Stimulated activated naive CD8-positive, alpha-beta T cell treated with anti-CD3 and anti-CD28 coated beads, Interleukin-15, Interleukin-2, amounts not matched to agents 100 ng/mL and 50 ng/mL, for 24 hours (primary cell): ENCODE results near the gene CDC25B.
"Not testable (repeated sequence)": the region's sequence is repeated elsewhere in the genome, so short reads cannot be mapped to it uniquely, and the experiment has no call there.

Experiments used
- H3K27ac Mint-ChIP-seq: one replicate; pipeline ENCODE4 v1.8.0; 2021; ENCODE audit warnings: mild to moderate bottlenecking, mixed read lengths
- H3K27me3 Mint-ChIP-seq: one replicate; pipeline ENCODE4 v1.8.0; 2021; ENCODE audit warnings: mixed read lengths
- H3K36me3 Mint-ChIP-seq: one replicate; pipeline ENCODE4 v1.8.0; 2021; ENCODE audit warnings: low read depth, mixed read lengths
- H3K4me1 Mint-ChIP-seq: one replicate; pipeline ENCODE4 v1.8.0; 2021; ENCODE audit warnings: low read depth, mixed read lengths
- H3K4me3 Mint-ChIP-seq: one replicate; pipeline ENCODE4 v1.8.0; 2021; ENCODE audit warnings: mild to moderate bottlenecking, mixed read lengths
- H3K9me3 Mint-ChIP-seq: one replicate; pipeline ENCODE4 v1.8.0; 2021; ENCODE audit warnings: mixed read lengths

Gene CDC25B

GRCh38 chr20:3787324-3788014 lies 8.6 kb upstream of the CDC25B start:
- H3K36me3 Mint-ChIP-seq: peaks cover 6% of the 10 kb centered on the region
- no peak overlapping the region for H3K27ac Mint-ChIP-seq
- H3K27me3 Mint-ChIP-seq: no peaks in the 10 kb centered on the region
- H3K4me1 Mint-ChIP-seq: peaks cover 31% of the 10 kb centered on the region
- H3K9me3 Mint-ChIP-seq: no peaks in the 10 kb centered on the region
- H3K4me3 Mint-ChIP-seq: peak overlapping the region; percentile 70

- H3K27me3 Mint-ChIP-seq: no peaks in the 10 kb centered on the region
- peak overlapping the region; percentile 50 for H3K27ac Mint-ChIP-seq
- no peak overlapping the region for H3K4me3 Mint-ChIP-seq
Measured at GRCh38 chr20:3788685-3789155, 7.4 kb upstream of the CDC25B start.

GRCh38 chr20:3789201-3789600 lies 6.9 kb upstream of the CDC25B start:
- not testable (repeated sequence) for H3K9me3 Mint-ChIP-seq, H3K36me3 Mint-ChIP-seq, H3K4me3 Mint-ChIP-seq, H3K27me3 Mint-ChIP-seq, H3K27ac Mint-ChIP-seq
- H3K4me1 Mint-ChIP-seq: peaks cover 24% of the 10 kb centered on the region

More at GRCh38 chr20:3788685-3789155, 7.4 kb upstream of the CDC25B start:
- Mint-ChIP-seq H3K4me1 (peaks cover 25% of the 10 kb centered on the region), H3K9me3 (no peaks in the 10 kb centered on the region), H3K36me3 (peaks cover 6% of the 10 kb centered on the region)

DNA sequence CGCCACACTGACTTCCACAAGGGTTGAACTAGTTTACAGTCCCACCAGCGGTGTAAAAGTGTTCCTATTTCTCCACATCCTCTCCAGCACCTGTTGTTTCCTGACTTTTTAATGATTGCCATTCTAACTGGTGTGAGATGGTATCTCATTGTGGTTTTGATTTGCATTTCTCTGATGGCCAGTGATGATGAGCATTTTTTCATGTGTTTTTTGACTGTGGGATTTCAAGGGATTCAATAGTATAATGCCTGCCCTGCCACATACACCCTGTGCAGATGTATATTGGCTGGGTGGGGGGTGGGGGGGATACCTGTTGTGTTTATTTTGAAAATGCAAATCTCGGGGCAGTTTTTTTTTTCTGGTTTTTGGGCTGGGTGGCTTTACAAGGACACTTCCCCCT lies 1.9 kb upstream of the CDC25B start:
- H3K36me3 Mint-ChIP-seq, H3K27ac Mint-ChIP-seq, H3K9me3 Mint-ChIP-seq, H3K4me3 Mint-ChIP-seq, H3K27me3 Mint-ChIP-seq: not testable (repeated sequence)
- peaks cover 34% of the 10 kb centered on the region for H3K4me1 Mint-ChIP-seq

DNA sequence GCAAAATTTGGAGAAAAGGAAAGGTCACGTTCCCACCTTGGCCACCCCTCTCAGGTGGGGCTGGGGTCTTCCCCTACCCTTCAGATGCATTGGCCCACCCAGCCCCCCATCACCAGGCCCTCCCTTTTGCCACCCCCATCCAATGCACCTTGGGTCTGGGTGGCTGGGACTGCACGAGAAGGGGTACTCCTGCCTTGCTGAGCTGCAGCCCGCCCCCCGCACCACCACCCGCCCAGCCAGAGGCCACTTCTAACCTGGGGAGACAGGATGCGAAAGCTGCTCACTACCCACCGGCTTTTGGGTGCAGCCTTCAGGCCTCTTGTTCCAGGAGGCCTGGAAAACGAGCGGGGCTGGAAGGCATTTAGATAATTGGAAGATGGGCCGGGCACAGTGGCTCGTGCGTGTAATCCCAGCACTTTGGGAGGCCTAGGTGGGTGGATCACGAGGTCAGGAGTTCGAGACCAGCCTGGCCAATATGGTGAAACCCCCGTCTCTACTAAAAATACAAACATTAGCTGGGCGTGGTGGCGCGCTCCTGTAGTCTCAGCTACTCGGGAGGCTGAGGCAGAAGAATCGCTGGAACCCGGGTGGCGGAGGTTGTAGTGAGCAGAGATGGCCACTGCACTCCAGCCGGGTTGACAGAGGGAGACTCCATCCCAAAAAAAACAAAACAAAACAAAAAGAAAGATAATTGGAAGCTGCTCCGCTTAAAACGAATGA lies 1.2 kb upstream of the CDC25B start:
- H3K36me3 Mint-ChIP-seq: peaks cover 6% of the 10 kb centered on the region

DNA sequence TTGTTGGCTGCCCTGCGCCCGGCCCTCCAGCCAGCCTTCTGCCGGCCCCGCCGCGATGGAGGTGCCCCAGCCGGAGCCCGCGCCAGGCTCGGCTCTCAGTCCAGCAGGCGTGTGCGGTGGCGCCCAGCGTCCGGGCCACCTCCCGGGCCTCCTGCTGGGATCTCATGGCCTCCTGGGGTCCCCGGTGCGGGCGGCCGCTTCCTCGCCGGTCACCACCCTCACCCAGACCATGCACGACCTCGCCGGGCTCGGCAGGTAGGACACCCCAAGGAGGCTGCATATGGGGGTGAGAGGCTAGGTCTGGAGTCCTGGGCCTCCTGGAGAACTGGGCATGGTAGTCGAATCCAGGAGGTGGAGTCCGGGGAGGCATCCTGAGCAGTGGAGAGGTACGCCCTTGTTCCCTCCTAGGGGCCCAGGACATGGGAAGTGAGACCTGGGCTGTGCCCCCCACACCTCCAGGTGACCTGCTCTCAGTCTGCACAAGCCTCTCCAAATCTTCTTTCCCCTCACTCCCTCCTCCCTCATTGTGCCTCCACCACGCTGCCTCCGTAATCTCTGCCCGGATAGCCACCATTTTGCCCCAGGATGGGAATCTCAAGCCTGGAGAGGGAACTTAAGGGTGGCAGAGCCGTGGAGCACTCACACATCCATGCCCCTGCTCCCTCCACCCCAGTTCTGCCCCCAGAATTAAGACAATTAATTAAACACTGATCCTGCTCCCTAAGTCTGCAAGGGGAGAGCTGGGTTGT lies 541 bp downstream of the CDC25B start:
- Mint-ChIP-seq H3K27me3 (no peaks in the 10 kb centered on the region), H3K9me3 (no peaks in the 10 kb centered on the region), H3K4me3 (peak overlapping the region; percentile 91), H3K36me3 (peaks cover 23% of the 10 kb centered on the region), H3K4me1 (peaks cover 57% of the 10 kb centered on the region), H3K27ac (peak overlapping the region; percentile 89)

More for the DNA sequence above, 1.2 kb upstream of the CDC25B start:
- Mint-ChIP-seq H3K27me3 (no peaks in the 10 kb centered on the region), H3K4me3 (peak overlapping the region; percentile 91), H3K27ac (peak overlapping the region; percentile 98), H3K9me3 (no peaks in the 10 kb centered on the region), H3K4me1 (peaks cover 41% of the 10 kb centered on the region)

GRCh38 chr20:3797226-3797545 lies 1.1 kb downstream of the CDC25B start:
- Mint-ChIP-seq H3K36me3 (peaks cover 23% of the 10 kb centered on the region), H3K4me3 (peak overlapping the region; percentile 91), H3K27me3 (no peaks in the 10 kb centered on the region), H3K27ac (peak overlapping the region; percentile 89), H3K4me1 (peaks cover 62% of the 10 kb centered on the region), H3K9me3 (no peaks in the 10 kb centered on the region)

GRCh38 chr20:3797592-3798372 lies 1.7 kb downstream of the CDC25B start:
- Mint-ChIP-seq H3K9me3 (no peaks in the 10 kb centered on the region), H3K27me3 (no peaks in the 10 kb centered on the region), H3K36me3 (peaks cover 28% of the 10 kb centered on the region), H3K27ac (peak overlapping the region; percentile 89), H3K4me3 (peak overlapping the region; percentile 91), H3K4me1 (peaks cover 67% of the 10 kb centered on the region)

- H3K27me3 Mint-ChIP-seq: no peaks in the 10 kb centered on the region
- H3K4me1 Mint-ChIP-seq: peaks cover 70% of the 10 kb centered on the region
- H3K36me3 Mint-ChIP-seq: peaks cover 32% of the 10 kb centered on the region
- H3K9me3 Mint-ChIP-seq: no peaks in the 10 kb centered on the region
- peak overlapping the region; percentile 89 for H3K27ac Mint-ChIP-seq
- peak overlapping the region; percentile 91 for H3K4me3 Mint-ChIP-seq
Measured at GRCh38 chr20:3798373-3798768, 2.3 kb downstream of the CDC25B start.

GRCh38 chr20:3798908-3799248 lies 2.8 kb downstream of the CDC25B start:
- H3K27me3 Mint-ChIP-seq: no peaks in the 10 kb centered on the region
- no peaks in the 10 kb centered on the region for H3K9me3 Mint-ChIP-seq
- H3K4me1 Mint-ChIP-seq: peaks cover 74% of the 10 kb centered on the region
- H3K4me3 Mint-ChIP-seq: peak overlapping the region; percentile 91
- peak overlapping the region; percentile 89 for H3K27ac Mint-ChIP-seq
- H3K36me3 Mint-ChIP-seq: peaks cover 37% of the 10 kb centered on the region

DNA sequence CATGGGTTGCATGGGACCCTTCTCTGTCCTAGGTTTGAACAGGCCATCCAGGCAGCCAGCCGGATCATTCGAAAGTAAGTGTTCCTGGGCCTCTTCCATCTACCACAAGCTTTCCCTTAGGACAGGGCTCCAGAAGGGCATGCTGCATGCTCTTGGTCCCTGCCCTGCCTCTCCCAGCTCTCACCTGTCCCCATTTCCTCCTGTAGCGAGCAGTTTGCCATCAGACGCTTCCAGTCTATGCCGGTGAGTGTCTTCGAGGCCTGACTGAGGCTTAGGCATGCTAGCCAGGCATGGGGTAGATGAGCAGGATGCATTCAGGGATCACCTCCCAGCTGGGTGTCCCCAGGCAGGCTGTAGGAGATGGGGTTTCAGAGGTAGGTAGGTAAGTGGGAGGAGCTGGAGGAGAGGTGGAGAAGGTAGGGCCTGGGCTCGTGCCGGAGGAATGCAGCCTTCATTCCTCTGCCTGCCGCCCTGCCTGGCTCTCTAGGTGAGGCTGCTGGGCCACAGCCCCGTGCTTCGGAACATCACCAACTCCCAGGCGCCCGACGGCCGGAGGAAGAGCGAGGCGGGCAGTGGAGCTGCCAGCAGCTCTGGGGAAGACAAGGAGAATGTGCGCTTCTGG lies 4.3 kb downstream of the CDC25B start:
- H3K4me1 Mint-ChIP-seq: peaks cover 78% of the 10 kb centered on the region
- H3K27ac Mint-ChIP-seq: no peak overlapping the region
- H3K27me3 Mint-ChIP-seq: no peaks in the 10 kb centered on the region
- peaks cover 48% of the 10 kb centered on the region for H3K36me3 Mint-ChIP-seq
- no peaks in the 10 kb centered on the region for H3K9me3 Mint-ChIP-seq
- H3K4me3 Mint-ChIP-seq: no peak overlapping the region

DNA sequence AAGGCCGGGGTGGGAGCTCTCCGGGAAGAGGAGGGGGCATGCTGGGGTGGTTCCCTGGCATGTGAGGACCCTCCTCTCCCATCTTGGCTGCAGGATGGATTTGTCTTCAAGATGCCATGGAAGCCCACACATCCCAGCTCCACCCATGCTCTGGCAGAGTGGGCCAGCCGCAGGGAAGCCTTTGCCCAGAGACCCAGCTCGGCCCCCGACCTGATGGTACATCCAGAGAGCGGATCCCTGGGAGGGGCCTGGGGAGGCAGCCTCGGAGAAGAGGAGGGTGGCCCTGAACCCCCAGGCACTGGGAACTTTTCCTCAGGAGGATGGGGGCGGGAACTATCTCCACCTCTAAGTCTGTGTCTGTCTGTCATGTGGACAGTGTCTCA lies 4.8 kb downstream of the CDC25B start:
- H3K4me3 Mint-ChIP-seq: no peak overlapping the region
- peaks cover 53% of the 10 kb centered on the region for H3K36me3 Mint-ChIP-seq
- no peak overlapping the region for H3K27ac Mint-ChIP-seq
- peaks cover 75% of the 10 kb centered on the region for H3K4me1 Mint-ChIP-seq
- no peaks in the 10 kb centered on the region for H3K27me3 Mint-ChIP-seq
- H3K9me3 Mint-ChIP-seq: no peaks in the 10 kb centered on the region

- Mint-ChIP-seq H3K36me3 (peaks cover 58% of the 10 kb centered on the region), H3K27me3 (no peaks in the 10 kb centered on the region), H3K27ac (peak overlapping the region; percentile 55), H3K4me1 (peaks cover 75% of the 10 kb centered on the region), H3K9me3 (no peaks in the 10 kb centered on the region), H3K4me3 (no peak overlapping the region)
Measured at GRCh38 chr20:3801299-3801698, 5.2 kb downstream of the CDC25B start.

GRCh38 chr20:3801846-3802245 lies 5.7 kb downstream of the CDC25B start:
- no peak overlapping the region for H3K27ac Mint-ChIP-seq
- no peak overlapping the region for H3K4me3 Mint-ChIP-seq
- no peaks in the 10 kb centered on the region for H3K27me3 Mint-ChIP-seq
- H3K9me3 Mint-ChIP-seq: no peaks in the 10 kb centered on the region
- peaks cover 73% of the 10 kb centered on the region for H3K4me1 Mint-ChIP-seq
- peaks cover 60% of the 10 kb centered on the region for H3K36me3 Mint-ChIP-seq
